GM23248 (cell line): Measurements from ENCODE around the gene SYNJ1.

Experiments
- EZH2 ChIP-seq: fragments of 200-600 bp; sonication (generic); IDR thresholded peaks from 2 replicates; pipeline ENCODE4 v1.6.1; 2018; ENCODE audit warnings: antibody characterized with exemption, mild to moderate bottlenecking; ENCODE audit not compliant: insufficient read depth, poor library complexity, severe bottlenecking
- EZH2phosphoT487 ChIP-seq: fragments of 200-600 bp; sonication (generic); IDR thresholded peaks from 2 replicates; pipeline ENCODE4 v1.6.1; 2018; ENCODE audit warnings: antibody characterized with exemption, moderate library complexity, mild to moderate bottlenecking, low read depth; ENCODE audit not compliant: insufficient read depth

DNA sequence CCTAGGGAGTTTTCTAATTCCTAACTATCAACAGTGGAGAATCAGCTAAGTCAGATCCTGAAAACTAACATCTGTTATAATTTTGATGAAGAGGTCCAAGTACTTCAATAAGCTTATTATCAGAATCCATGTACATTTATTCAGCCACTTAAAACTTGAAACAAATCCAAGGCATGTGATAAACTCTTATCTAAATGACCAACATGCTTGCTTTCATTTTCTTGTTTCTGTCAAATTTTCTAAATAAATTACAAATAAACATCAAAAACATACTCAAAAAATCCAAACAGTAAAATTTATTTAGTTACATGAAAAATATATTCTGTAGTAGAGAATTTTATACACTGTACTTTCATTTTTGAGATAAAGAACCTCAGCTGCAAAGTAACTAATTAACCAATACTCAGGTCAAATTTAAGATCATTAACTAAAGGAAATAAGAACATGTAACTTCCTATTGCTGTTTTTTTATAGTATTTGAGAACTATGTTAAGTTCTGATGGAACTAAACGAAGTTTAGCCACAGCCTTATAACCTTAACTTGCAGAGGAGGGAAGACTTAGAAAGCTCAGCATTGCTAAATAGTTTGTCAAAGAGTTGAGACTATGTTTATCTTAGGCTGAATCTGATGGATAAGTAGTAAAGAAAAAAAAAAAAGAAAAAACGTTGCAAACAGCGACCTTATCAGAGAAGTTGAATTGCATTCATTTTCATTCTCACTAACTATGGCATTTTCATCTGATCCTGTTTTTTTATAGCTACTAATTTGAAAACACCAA lies 44.9 kb downstream of the SYNJ1 start:
- TF ChIP-seq EZH2 (no peak), EZH2phosphoT487 (no peak)
